HG02642 (cell line): ENCODE results near the gene SELENOP.
"Not testable (repeated sequence)": the region's sequence is repeated elsewhere in the genome, so short reads cannot be mapped to it uniquely, and the experiment has no call there.

Experiments used
- ATAC-seq: cut with Tn5 transposase; IDR thresholded peaks from one replicate; pipeline ENCODE4 v1.9.1; 2021; ENCODE audit warnings: mild to moderate bottlenecking; ENCODE audit not compliant: unreplicated experiment, poor library complexity

Gene SELENOP

DNA sequence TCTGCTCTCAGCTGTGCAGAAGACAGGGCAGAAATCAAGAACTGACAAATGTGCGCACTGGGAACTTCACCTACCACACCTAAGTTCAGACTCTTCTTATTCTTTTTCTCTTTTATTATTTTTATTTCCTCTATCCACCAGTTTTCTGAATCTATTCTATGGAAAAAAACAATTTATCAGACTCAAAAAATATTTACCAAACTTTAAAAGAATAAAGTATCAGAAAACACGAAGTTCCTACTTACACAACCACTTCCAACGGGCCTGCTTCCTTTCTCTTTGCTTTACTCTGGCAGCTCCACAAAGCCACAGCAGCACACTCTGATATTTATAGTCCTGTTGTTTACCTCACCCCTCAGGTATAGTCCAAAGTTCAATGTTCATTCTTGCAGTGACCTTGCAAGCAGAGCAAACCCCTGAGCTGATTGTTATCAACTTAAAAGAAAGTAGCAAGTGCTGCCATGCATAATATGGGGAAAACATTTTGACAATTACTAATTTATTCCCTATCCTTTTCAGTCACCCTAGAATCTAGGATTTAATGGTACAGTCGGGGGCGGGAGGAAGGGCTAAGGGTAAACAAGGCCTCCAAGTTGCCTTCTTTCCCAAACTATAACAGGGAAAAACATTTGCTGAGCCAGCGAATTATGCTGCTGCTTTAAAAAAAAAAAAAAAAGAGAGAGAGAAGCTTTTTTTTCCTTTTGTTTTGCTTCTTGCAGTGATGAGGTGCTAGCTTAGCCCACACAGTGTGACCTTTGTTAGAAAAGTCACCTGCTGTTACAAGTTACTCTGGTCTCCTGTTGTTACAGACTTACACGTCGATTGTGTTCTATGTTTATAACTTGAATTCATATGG lies at the start of gene SELENOP:
Gene SELENOP, minus strand, starts transcription at position 302 of the 856 bp plus-strand sequence. CDS start 3,539 bp downstream, outside the sequence.
- no peak for ATAC-seq

- ATAC-seq, result no peak
These were observed 47.0 kb upstream of the SELENOP start for GRCh38 chr5:42858687-42859086.

- ATAC-seq, result no peak
These were observed 46.4 kb upstream of the SELENOP start for GRCh38 chr5:42858031-42858643.

- ATAC-seq, result no peak
These were observed 44.1 kb upstream of the SELENOP start for GRCh38 chr5:42855811-42856210.

GRCh38 chr5:42855386-42855785 lies 43.7 kb upstream of the SELENOP start:
- no peak for ATAC-seq

DNA sequence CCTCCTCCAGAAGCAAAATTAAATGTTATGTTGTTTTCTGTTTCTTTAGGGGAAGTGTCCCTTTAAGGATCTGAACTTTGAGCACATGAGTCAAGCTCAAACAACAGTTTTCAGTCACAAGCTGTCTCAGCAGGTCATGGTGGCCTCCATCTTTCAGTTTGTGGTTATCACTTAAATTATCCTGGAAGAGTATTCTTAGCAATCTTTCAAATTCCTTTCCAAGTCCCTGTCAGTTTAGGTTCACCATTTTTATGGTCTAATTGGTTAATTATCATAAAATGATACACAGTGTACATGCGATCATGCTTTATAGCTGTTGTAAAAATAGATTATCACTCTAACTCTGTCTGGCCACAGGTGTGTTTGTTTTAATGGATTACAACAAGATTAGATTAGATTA lies 43.1 kb upstream of the SELENOP start:
- no peak for ATAC-seq

DNA sequence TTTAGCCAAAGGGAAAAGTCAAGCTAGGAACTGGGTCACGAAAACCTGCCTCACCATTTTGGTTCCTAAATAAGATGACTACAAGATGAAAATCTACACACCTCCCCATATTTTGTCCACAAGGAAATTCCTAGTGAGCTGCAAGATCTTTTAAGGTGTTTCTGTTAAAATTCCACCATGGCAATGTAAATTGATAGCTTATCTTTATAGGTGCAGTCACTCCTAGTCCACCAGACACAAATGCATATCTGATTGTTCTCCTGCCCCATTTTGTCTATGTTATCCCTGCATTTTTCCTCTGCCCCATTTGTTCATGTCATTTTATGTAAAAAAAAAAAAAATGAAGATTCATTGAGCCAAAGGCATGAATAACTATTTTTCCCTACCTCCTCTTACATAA lies 41.1 kb upstream of the SELENOP start:
- ATAC-seq, result no peak

DNA sequence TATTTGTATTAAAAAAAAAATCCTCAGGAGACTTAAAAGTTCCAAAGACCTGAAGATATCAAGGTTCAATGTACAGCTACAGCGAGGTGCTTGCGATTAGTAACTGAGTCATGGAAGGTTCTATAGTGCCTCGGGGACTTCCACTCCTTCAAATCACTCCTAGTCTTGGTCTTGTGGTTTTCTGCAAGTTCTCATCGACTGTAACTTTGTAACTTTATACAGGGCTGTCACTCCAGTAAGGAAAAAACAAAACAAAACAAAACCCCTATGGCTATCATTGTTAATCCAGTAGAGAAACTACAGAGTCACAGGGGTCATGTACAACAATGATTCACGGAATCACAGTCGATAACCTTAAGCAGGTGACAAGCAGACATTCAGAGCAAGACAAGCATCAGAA lies 39.8 kb upstream of the SELENOP start:
- no peak for ATAC-seq

DNA sequence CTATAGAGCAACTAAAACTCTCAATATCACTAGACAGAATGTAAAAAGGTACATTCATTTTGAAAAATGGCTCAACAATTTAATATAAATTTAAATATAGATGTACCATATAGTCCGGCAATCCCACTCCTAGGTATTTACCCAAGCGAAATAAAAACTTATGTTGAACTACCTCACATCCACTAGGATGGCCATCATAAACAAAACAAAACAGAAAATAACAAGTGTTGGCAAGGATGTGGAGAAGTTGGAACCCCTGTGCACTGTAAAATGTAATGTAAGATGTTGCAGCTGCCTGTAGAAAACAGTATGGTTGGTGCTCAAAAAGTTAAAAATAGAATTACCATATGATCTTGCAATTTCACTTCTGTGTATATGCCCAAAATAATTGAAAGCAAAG lies 36.9 kb upstream of the SELENOP start:
- no peak for ATAC-seq

DNA sequence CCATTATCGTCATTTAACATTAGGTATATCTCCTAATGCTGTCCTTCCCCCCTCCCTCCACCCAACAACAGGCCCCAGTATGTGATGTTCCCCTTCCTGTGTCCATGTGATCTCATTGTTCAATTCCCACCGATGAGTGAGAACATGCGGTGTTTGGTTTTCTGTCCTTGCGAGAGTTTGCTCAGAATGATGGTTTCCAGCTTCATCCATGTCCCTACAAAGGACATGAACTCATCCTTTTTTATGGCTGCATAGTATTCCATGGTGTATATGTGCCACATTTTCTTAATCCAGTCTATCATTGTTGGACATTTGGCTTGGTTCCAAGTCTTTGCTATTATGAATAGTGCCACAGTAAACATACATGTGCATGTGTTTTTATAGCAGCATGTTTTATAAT lies 32.7 kb upstream of the SELENOP start:
- ATAC-seq, result not testable (repeated sequence)

- ATAC-seq, result no peak
These were observed 32.1 kb upstream of the SELENOP start for GRCh38 chr5:42843675-42844292.

DNA sequence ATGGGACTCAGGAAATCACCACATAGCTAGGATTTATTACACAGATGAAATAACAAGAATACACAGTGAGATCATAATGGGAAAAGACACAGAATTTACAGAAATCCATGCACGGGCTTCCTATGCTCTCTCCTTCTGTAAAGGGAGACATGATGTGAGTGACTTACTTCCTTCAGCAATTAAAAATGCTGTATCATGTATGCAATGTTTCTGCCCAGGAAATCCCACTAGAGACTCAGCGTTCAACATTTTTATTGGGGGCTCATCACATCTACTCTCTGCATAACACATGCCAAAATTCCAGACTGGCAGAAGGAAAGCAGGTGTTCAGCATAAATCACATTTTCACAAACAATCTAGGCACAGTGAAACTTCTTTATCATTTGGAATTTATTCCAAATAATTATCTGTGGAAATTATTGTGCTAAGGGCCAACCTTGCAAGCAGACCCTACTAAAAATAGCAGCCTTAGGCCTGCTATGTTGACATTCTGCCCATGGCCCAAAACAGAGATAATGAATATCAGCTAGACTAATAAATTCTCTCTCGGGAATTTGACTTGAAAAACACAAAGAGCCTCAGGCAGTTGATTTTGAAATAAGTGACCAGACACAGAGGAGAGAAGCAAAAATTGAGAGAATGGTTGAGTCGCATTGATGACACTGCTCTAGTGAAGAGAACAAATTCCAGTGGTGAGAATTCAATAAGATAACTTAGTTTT lies 31.4 kb upstream of the SELENOP start:
- ATAC-seq, result no peak

GRCh38 chr5:42840842-42841567 lies 29.3 kb upstream of the SELENOP start:
- ATAC-seq, result no peak

GRCh38 chr5:42840269-42840668 lies 28.6 kb upstream of the SELENOP start:
- ATAC-seq, result no peak

GRCh38 chr5:42839196-42839595 lies 27.5 kb upstream of the SELENOP start:
- ATAC-seq, result no peak

- ATAC-seq, result no peak
These were observed 25.9 kb upstream of the SELENOP start for GRCh38 chr5:42837601-42838000.

DNA sequence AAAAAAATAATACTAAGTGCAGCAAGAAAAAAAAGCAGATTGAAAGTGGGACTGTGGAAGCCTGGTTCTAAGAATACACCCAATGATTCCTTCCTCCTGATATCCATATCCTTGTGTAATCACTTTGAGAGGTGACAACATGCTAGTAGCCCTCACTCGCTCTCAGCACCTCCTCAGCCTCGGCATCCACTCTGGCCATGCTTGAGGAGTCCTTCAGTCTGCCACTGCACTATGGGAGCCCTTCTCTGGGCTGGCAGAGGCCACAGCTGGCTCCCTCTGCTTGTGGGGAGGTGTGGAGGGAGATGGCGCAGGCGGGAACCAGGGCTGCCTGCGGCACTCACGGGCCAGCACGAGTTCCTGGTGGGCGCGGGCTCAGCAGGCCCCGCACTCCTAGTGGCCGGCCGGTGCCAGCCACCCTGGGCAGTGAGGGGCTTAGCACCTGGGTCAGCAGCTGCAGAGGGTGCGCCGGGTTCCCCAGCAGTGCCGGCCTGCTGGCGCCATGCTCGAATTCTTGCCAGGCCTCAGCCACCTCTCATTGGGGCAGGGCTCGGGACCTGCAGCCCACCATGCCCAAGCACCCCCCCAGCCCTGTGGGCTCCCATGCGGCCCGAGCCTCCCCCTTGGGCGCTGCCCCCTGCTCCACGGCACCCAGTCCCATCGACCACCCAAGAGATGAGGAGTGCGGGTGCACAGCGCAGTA lies 24.5 kb upstream of the SELENOP start:
- ATAC-seq, result no peak

DNA sequence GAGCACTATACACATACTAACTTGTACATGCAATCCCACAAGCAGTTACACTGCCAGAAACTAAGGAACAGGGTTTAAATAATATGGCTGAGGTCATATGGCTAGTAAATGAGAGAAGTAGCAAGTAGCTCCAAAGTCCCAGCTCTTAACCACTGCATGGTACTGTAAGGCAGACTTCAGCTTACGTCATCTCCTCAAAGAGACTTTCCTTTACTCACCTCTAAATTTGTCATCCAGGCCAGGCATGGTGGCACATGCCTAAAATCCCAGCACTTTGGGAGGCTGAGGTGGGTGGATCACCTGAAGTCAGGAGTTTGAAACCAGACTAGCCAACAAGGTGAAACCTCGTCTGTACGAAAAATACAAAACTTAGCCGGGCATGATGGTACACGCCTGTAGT lies 20.4 kb upstream of the SELENOP start:
- no peak for ATAC-seq

GRCh38 chr5:42830924-42831323 lies 19.2 kb upstream of the SELENOP start:
- no peak for ATAC-seq

DNA sequence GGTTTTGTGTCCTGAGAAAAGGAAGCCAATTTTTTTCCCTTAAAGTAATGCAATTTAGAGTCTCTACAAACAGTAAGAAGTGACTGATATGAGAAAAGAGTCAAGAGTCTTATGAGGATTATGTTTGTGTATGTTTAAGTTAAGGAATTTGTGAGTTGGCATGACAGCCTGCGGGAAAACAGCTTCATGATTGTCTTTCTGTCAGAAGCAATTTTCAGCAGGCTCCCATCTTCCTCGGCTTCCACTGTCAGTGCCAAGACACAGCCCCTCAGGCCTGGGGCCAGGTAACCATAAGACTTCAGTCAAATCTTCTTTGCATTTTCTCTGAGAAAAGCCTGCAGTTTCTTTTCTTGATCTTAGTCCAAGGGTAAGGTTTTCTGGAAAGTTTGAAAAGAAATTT lies 17.0 kb upstream of the SELENOP start:
- no peak for ATAC-seq
